ENCODE measurements around the gene MCC.

- no peak for TF ChIP-seq CTCF (IDR thresholded peaks at IDR 0.05)
- TF ChIP-seq POLR2A (IDR thresholded peaks at IDR 0.05): no peak
Observed at GRCh38 chr5:113095831-113096230, 392.4 kb downstream of the MCC start.
